Breast epithelium (tissue), 3 donors: ENCODE measurements around the gene KCNIP4.

ENCODE experiments used
- CTCF ChIP-seq, 3 donors: fragments of 450-650 bp; IDR thresholded peaks; one replicate each; pipeline ENCODE4 v1.5.1; 2016 to 2017; ENCODE audit warnings: antibody characterized with exemption in 3 of 3, mild to moderate bottlenecking in 3 of 3, moderate library complexity in 3 of 3
- POLR2A ChIP-seq: fragments of 450-650 bp; IDR thresholded peaks from one replicate; pipeline ENCODE4 v1.6.1; 2016; ENCODE audit warnings: antibody characterized with exemption, mild to moderate bottlenecking, moderate library complexity
- POLR2AphosphoS5 ChIP-seq, 3 donors: sonication (generic); formaldehyde crosslinking; IDR thresholded peaks; one replicate each; pipeline ENCODE4 v1.6.1; 2017; ENCODE audit warnings: antibody characterized with exemption in 3 of 3

GRCh38 chr4:21726255-21726815 is 222.2 kb downstream of the KCNIP4 start:
- no peak for TF ChIP-seq POLR2AphosphoS5 (IDR thresholded peaks at IDR 0.05)
- no peak for TF ChIP-seq CTCF (IDR thresholded peaks at IDR 0.05)
- TF ChIP-seq POLR2A: no peak
